ENCODE measurements around the gene KAT7.

- TF ChIP-seq CTCF (IDR thresholded peaks at IDR 0.05 in 4 of 5, conservative IDR thresholded peaks at IDR 0.05 in 1 of 5) = no peak
- no peak for TF ChIP-seq POLR2A (IDR thresholded peaks at IDR 0.05)
These were observed 45.8 kb downstream of the KAT7 start for GRCh38 chr17:49834118-49834743.

Measured in gastrocnemius medialis (tissue), 4 donors.